ENCODE data around the gene ME3. TPM values are rescaled to one million over a fixed set of nuclear protein-coding genes. Genes with fewer than 3 reads are reported as not detected.

ME3 gene
- total RNA-seq, 3 donors from 2014 or later = 29.3 to 51.2 (median 31.8) TPM

DNA sequence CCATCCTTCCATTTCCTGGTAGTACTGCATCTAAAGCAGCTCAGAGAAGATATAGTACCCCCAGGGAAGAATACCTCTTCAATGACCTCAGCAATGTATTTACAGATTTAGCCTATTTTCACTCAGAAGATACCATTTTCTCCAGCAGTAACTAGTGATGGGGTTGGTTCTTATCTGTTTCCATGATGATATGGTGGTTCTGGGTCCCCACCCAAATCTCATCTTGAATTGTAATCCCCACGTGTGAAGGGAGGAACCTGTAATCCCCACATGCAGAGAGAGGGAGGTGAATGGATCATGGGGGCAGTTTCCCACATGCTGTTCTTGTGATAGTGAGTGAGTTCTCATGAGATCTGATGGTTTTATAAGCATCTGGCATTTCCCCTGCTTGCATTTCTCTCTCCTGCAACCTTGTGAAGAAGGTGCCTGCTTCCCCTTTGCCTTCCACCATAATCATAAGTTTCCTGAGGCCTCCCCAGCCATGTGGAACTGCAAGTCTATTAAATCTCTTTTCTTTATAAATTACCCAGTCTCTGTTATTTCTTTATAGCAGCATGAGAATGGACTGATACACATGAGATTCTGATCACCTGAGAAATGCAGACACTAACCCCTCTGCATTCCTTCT lies 158.6 kb downstream of the ME3 start:
- Histone ChIP-seq H3K4me3 (no peak overlapping the region), H3K4me1 (ENCODE audit: low read depth) (peaks cover 40% of the 10 kb centered on the region), H3K9me3 (no peaks in the 10 kb centered on the region), H3K36me3 (ENCODE audit: low read depth) (no peaks in the 10 kb centered on the region)
- intact Hi-C loops (cut with DNase I, micrococcal nuclease) = no loop called here
- DNase-seq (no peak), ATAC-seq (no peak)
- TF ChIP-seq, protein P1, sequence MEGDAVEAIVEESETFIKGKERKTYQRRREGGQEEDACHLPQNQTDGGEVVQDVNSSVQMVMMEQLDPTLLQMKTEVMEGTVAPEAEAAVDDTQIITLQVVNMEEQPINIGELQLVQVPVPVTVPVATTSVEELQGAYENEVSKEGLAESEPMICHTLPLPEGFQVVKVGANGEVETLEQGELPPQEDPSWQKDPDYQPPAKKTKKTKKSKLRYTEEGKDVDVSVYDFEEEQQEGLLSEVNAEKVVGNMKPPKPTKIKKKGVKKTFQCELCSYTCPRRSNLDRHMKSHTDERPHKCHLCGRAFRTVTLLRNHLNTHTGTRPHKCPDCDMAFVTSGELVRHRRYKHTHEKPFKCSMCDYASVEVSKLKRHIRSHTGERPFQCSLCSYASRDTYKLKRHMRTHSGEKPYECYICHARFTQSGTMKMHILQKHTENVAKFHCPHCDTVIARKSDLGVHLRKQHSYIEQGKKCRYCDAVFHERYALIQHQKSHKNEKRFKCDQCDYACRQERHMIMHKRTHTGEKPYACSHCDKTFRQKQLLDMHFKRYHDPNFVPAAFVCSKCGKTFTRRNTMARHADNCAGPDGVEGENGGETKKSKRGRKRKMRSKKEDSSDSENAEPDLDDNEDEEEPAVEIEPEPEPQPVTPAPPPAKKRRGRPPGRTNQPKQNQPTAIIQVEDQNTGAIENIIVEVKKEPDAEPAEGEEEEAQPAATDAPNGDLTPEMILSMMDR (IDR thresholded peaks at IDR 0.05) = no peak

DNA sequence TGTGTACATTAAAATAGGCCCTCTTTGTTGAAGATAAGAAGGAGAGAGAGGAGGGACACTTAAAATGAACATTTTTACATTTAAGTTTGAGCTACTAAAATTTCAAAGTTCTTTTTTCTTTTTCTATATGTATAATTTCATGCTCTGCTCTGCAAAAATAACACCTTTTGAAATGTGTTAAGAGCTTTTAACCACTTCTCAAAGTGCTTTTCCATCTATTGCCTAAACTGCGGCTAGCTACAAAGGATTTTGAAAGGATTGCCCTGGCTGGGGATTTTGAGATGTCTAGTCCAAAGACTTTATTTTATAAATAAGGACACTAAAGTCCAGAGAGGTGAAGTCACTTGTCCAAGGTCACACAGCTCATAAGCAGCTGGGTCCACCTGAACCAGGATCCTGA lies 159.3 kb downstream of the ME3 start:
- no peak overlapping the region for H3K4me3 ChIP-seq
- no peaks in the 10 kb centered on the region for H3K9me3 ChIP-seq
- TF ChIP-seq, protein P1 (IDR thresholded peaks at IDR 0.05) = no peak
- peaks cover 43% of the 10 kb centered on the region for H3K4me1 ChIP-seq (ENCODE audit: low read depth)
- no peak for DNase-seq
- intact Hi-C loops (cut with DNase I, micrococcal nuclease) = no loop called here
- no peak for ATAC-seq
- H3K36me3 ChIP-seq (ENCODE audit: low read depth) = no peaks in the 10 kb centered on the region

DNA sequence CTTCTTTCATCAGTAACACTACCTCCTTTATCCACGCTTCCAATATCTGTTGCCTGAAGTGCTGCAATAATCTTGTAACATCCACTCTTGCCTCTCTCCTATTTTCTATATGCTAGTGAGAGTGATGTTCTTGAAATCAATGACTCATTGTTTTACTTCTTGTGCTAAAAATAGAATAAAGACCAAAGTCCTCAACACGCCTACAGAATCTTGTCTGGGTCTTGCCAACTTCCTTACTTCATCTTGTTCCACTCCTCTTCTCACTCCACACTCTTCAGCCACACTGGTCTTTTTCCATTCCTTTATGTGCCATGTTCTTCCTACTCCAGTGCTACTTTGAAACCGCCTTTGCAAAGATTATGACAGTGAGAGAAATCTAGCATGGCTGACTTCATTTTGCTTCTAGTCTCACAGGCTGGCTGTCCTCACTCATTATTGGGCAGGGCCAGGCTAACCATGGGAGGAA lies 161.3 kb downstream of the ME3 start:
- Histone ChIP-seq H3K36me3 (ENCODE audit: low read depth) (no peaks in the 10 kb centered on the region), H3K4me3 (no peak overlapping the region), H3K4me1 (ENCODE audit: low read depth) (peaks cover 48% of the 10 kb centered on the region), H3K9me3 (no peaks in the 10 kb centered on the region)
- DNase-seq = no peak
- intact Hi-C loops (cut with DNase I, micrococcal nuclease) = no loop called here
- TF ChIP-seq, protein P1 (IDR thresholded peaks at IDR 0.05) = no peak
- peak; percentile 75 for ATAC-seq

DNA sequence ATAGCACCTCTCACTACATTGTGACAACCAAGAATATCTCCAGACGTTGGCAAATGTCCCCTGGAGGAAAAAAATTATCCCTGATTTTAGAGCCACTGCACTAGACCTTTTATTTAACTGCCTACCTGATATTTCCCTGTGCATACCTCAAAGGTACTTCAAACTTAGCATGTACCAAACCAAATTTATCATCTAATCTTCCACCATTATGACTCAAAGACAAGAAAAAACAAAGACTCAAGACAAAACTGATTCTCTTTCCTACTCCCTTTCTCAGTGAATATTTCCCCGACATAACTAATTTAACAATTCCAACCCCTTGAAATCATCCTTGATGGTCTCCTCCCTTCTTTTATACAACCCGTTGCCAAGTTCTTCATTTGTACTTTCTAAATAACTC lies 161.7 kb downstream of the ME3 start:
- Histone ChIP-seq H3K9me3 (no peaks in the 10 kb centered on the region), H3K4me1 (ENCODE audit: low read depth) (peaks cover 48% of the 10 kb centered on the region), H3K4me3 (no peak overlapping the region), H3K36me3 (ENCODE audit: low read depth) (no peaks in the 10 kb centered on the region)
- TF ChIP-seq, protein P1 (IDR thresholded peaks at IDR 0.05) = no peak
- DNase-seq (no peak), ATAC-seq (no peak)
- intact Hi-C loops (cut with DNase I, micrococcal nuclease) = no loop called here

DNA sequence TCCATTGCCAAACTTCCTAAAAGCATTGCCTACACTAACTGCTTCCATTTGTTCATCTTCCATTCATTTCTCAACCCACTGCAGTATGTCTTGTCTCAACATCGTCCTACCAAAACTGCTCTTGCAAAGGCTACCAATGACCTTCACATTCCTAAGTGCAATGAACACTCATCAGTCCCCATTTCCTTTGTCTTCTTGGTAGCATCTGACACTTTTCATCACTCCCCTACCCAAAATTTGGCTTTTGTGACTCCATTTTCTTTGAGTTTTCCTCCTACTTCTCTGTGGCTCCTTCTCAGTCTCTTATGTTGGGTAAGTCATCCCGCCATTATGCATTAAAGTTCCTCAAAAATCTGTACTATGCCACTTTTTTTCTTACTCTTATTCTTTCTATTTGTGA lies 162.3 kb downstream of the ME3 start:
- Histone ChIP-seq H3K4me1 (ENCODE audit: low read depth) (peaks cover 48% of the 10 kb centered on the region), H3K9me3 (no peaks in the 10 kb centered on the region), H3K4me3 (no peak overlapping the region), H3K36me3 (ENCODE audit: low read depth) (no peaks in the 10 kb centered on the region)
- intact Hi-C loops (cut with DNase I, micrococcal nuclease) = no loop called here
- ATAC-seq = no peak
- TF ChIP-seq, protein P1 (IDR thresholded peaks at IDR 0.05) = no peak
- no peak for DNase-seq

DNA sequence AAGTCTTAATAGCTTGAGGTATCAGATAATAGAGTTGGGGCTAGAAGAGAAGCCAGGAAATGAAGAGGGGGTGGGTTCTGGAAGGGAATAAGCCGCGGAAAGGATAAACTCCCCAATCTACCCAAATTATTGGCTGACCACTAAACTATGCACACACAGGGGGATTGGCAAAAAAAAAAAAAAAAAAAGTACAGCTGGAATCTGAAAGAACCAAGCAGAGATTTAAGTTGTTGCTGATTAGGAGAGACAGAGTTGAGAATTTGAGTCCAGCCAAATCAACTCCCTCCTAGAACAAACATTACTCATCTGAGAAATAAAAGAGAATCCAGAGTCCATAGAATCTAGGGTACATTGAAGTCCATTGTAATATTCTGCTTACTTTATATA lies 162.8 kb downstream of the ME3 start:
- no peaks in the 10 kb centered on the region for H3K36me3 ChIP-seq (ENCODE audit: low read depth)
- peak; percentile 41 for ATAC-seq
- H3K4me3 ChIP-seq = no peak overlapping the region
- H3K4me1 ChIP-seq (ENCODE audit: low read depth) = peaks cover 48% of the 10 kb centered on the region
- TF ChIP-seq, protein P1 (IDR thresholded peaks at IDR 0.05) = no peak
- H3K9me3 ChIP-seq = no peaks in the 10 kb centered on the region
- intact Hi-C loops (cut with DNase I, micrococcal nuclease) = no loop called here
- no peak for DNase-seq

Data from mucosa of descending colon (tissue), 3 donors.